GM12872 (cell line): Measurements from ENCODE around the gene PSMD13.

Experiments
- CTCF ChIP-seq: IDR thresholded peaks from 3 replicates; pipeline ENCODE4 v1.5.1; 2011; ENCODE audit warnings: low read depth, mild to moderate bottlenecking, low read length, moderate library complexity; ENCODE audit not compliant: insufficient read depth

Gene PSMD13

DNA sequence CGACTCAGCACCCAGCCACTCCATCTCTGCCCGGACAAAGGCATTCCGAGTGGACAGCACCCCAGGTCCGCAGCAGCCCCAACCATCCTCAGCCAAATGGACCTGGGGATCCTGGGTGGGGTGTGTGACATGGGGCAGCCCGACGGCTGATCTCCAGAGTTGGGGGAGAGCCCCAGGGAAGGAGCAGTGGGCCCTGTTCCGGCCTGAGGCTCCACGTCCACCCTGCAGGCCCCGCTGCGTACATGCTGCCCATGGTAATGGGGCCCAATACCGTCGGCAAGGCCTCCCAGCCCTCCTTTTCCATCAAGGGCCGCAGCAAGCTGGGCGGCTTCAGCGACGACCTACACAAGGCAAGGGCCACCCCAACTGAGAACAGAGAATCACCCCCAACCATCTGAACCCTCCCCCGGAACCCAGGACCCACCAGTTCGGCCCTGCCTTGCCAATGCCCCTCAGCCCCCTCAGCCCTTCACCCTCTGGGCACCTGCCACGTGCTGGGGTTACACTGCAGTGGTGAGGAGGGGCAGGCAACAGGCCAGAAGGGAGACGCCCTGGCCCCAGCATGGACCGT is 38.5 kb upstream of the PSMD13 start:
- TF ChIP-seq CTCF, result no peak

- no peak for TF ChIP-seq CTCF
These were observed 37.7 kb upstream of the PSMD13 start for GRCh38 chr11:199004-199581.

DNA sequence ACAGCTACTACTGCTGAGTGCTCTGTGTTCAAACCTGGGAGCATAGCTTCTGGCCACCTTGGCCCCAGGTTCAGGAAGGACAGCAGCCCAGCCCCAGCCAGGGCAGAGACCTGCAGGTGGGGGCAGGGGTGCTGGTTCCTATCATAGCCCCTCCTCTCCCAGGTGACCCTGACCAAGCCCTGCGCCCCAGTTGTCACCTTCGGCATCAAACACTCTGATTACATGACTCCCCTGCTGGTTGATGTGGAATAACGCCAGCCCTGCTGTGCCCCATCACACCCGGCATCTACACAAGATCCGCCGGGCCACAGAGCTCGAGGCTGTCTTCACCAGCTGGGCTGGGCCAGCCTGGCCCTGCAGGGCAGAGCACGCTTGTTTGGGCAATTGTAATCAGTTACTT is 37.0 kb upstream of the PSMD13 start:
- TF ChIP-seq CTCF, result no peak

DNA sequence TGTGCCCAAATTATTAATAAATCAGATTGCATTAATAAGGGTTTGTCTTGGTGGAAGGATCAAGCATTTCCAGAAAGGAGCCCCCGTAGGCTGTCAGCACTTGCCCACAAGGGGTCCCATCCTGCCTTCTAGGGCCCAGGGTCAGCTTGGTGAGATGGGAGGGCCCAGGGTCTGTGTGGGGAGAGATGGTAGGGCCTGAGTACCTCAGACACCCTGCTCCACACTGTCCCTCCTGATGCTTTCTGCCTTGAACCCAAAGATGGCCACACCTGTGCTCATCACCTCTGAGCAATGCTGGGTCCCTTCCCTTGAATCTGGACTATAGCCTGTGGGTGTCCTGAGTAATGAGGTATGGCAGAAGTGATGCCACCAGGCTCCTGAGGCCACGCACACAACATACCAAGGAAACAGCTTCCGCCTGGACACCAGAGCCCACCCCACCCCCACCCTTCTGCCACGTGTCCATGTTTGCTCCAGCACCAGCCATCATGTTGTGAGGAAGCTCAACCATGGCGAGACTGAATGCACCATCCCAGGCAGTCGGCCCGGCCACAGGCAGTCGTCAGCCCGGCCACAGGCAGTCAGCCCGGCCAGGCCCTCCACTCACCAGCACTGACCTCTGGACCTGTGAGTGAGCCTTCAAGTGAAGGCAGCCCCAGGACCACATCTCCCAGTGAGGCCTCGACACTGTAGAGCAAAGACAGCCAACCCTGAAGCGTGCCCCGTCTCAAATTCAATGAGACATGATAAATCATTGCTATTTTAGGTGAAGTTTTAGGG is 36.4 kb upstream of the PSMD13 start:
- no peak for TF ChIP-seq CTCF

DNA sequence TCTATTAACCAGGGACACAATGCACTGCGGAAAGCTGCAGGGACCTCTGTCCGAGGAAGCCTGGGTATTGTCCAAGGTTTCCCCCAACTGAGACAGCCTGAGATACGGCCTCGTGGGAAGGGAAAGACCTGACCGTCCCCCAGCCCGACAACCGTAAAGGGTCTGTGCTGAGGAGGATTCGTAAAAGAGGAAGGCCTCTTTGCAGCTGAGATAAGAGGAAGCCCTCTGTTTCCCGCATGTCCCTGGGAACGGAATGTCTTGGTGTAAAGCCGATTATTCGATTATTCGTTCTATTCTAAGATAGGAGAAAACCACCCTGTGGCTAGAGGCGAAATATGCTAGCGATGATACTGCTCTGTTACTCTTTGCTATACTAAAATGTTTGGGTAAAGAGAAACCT is 34.8 kb upstream of the PSMD13 start:
- TF ChIP-seq CTCF, result no peak

DNA sequence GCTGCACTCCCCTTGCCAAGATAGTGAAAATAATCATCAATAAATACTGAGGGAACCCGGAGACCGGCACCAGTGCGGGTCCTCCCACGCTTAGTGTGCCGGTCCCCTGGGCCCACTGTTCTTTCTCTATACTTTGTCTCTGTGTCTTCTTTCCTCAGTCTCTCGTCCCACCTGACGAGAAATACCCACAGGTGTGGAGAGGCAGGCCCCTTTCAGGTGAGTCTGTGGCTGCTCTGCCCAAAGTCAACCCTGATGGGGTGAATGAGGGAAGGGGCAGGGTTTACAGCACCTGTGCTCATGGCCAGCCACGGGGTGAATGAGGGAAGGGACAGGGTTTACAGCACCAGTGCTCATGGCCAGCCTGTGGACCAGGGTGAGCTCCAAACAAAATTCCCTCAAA is 34.3 kb upstream of the PSMD13 start:
- TF ChIP-seq CTCF, result no peak

DNA sequence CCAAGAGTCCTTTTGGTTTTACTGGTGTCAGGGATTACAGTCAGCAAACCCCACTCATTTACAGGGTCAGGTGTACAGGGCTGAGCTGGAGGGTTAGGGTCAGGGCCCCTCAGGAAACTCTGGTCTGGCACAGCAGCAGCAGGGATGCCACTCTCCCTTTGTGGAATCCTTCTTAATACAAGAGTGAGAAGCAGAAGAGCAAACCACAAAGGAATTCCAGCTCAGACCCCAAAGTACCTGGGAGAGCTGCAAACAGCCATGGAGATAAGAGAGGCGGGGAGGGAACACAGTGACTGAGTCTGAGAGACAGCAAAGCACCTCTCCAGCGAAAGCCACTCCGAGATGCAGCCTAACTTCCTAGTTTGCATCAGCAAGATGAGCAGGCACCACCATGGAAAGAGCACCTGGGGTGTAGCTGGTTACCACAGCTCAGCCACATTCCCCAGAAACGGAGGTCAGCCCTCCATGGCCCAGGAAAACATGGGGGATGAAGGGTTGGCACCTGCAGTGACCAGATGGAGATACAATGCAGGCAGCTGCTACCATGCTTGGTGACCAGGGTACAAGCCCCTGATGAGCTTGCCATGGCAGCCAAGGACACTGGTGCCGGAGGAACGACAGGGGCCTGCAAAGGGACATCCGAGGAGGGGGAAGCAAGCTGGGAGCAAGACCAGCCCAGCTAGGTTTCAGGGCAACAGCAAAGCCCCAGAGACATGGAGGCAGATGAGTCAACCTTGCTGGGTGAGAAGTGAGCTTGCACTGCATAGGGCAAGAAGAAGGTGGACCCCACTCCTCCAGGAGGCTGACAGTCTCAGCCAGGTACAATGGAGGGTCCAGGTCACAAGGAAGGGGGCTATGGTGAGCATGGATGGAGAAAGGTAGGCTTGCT is 33.5 kb upstream of the PSMD13 start:
- TF ChIP-seq CTCF, result no peak
